OCI-M2 (cell line): ENCODE results near the gene RAB3GAP2.
"Not testable (repeated sequence)": the region's sequence is repeated elsewhere in the genome, so short reads cannot be mapped to it uniquely, and the experiment has no call there.

Experiments
- DNase-seq: peaks from one replicate; lab custom pipeline; 2025; ENCODE audit not compliant: unreplicated experiment; lab: John Stamatoyannopoulos, UW

Gene RAB3GAP2

GRCh38 chr1:220243947-220244346 lies 28.3 kb downstream of the RAB3GAP2 start:
- no peak for DNase-seq

GRCh38 chr1:220241072-220241663 lies 31.1 kb downstream of the RAB3GAP2 start:
- DNase-seq: no peak

- no peak for DNase-seq
Measured at GRCh38 chr1:220239966-220240365, 32.3 kb downstream of the RAB3GAP2 start.

GRCh38 chr1:220239213-220239612 lies 33.0 kb downstream of the RAB3GAP2 start:
- no peak for DNase-seq

DNA sequence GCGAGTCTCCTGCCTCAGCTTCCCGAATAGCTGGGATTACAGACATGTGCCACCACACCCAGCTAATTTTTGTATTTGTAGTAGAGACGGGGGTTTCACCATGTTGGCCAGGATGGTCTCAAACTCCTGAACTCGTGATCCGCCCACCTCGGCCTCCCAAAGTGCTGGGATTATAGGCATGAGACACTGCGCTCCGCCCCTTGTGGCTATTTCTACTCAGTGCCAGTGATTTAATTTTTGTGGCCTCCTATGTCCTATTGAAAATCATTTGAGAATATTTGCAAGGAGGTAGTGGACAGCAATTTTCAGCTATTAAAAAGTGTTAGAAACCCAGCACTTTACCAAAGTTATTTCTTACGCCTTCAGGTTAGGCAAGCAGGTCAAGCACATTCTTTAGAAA lies 36.0 kb downstream of the RAB3GAP2 start:
- not testable (repeated sequence) for DNase-seq

DNA sequence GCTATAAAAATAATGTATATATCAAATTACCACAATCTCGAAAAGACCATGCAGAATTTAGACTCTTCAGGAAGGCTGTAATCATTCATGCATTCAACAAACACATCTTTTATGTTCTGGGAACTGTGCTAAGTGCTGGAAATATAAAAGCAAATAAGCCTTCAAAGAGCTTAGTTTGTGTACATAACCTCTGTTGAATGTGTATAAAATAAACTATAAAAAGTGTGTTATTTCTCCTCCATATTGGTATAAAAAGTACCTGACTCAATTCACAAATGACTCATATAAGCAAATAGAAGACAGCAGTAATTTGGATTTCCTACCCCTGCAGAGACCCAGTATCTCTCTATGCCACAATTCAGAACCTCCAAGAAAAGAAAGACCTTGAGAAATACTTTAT lies 36.8 kb downstream of the RAB3GAP2 start:
- no peak for DNase-seq

DNA sequence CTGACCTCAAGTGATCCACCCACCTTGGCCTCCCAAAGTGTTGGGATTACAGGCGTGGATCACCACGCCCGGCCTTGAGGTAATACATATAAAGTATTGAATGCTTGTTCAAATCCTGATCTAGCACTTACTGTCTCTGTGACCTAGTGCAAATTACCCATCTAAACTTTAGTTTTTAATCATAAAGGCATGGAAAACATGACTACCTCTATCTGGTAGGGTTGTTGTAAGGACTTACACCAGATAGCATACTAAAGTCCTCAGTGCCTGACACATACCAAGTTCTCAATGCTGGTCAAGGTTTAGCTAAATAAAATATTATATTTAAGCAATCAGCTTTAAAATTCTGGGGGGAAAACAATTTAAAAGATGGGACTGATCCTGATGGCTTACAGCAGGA lies 38.3 kb downstream of the RAB3GAP2 start:
- DNase-seq: no peak

DNA sequence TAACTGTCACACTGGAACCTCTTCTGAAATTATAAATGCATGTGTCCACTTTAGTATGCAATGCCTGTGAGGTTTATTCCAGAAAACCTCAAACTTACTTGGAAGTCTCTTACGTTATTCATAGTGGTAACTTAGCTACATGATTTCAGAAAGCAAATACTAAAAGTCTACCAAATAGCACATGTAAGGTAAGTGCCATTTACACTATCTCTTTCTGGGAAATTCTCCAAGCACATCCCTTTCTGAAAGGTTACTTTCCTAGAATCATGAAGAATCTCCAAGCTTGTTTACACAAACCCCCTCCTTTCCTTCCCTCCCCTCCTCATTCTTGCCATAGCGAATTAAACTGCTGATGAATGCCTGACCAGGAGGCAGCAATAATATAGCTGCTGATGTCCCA lies 42.5 kb downstream of the RAB3GAP2 start:
- DNase-seq: no peak

GRCh38 chr1:220227393-220227792 lies 44.9 kb downstream of the RAB3GAP2 start:
- DNase-seq: no peak

GRCh38 chr1:220226752-220227151 lies 45.5 kb downstream of the RAB3GAP2 start:
- no peak for DNase-seq

DNA sequence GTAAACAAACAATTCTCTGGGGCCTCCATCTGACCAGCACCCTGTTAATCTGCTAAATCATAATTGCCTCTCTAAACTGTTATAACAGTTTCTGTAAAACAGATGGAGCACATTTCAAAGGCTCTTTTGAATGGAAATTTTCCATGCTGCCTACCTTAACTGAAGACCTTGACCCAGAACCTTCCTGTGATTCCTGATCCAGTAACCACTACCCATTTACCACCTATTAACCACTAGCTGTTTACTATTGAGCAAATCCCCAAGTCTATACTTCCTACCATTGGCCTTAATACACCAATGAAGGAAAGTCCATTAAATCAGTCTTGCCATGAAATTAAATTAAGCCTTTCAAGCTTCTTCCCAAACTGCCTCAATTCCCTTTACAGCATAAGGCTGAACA lies 46.3 kb downstream of the RAB3GAP2 start:
- DNase-seq: no peak

DNA sequence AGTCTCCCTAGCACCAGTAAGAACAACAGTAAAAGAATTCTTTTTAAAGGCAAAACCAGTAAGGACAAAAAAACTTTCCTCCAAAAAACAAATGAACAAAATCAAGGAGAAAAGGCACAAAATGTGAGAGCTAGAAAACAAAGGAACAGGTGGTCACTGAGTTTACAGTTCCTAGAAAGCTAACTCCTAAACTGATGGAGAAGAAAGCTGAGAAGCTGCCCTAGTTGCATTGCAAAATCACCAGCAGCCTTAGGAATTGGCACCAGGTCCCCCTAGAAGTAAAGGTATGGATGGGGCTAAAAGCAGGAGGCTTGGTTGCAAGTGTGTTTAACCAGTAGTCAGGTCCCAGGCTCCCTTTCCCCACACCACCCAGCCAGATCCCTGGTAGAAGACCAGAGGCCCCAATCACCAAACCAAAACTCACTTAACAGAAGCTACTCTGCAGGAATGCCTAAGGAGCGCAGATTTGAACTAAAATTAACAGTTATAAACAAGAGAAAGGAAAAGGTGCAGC lies 47.6 kb downstream of the RAB3GAP2 start:
- no peak for DNase-seq

DNA sequence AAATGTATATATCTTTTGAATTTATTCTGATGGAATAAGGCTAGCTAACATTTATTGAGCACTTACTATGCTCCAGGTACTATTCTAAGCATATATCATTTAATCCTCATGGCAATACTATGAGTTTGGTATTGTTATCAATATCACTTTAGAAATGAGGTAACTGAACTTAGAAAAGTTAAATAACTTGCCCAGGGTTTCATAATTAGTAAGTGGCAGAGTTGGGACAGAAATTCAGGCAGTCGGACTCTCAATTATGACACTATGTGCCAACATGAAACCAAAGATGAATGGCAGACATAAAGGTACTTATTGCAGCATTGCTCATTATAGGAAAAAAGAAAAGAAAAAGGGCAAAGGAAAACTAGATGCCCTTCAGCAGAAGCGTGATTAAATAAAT lies 48.2 kb downstream of the RAB3GAP2 start:
- no peak for DNase-seq

GRCh38 chr1:220222939-220223338 lies 49.3 kb downstream of the RAB3GAP2 start:
- no peak for DNase-seq

GRCh38 chr1:220221670-220222069 lies 50.6 kb downstream of the RAB3GAP2 start:
- DNase-seq: no peak

- no peak for DNase-seq
Measured at GRCh38 chr1:220221269-220221668, 51.0 kb downstream of the RAB3GAP2 start.

DNA sequence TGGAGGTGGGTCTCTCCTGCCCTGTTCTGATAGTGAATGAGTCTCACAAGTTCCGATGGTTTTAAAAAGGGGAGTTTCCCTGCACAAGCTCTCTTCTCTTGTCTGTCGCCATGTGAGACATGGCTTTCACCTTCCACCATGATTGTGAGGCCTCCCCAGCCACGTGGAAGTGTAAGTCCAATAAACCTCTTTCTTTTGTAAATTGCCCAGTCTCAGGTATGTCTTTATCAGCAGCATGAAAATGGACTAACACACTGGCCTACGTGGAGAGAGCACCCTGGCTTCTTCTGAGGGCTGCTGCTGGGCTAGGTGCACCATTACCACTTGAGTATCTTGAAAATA lies 51.6 kb downstream of the RAB3GAP2 start:
- DNase-seq: not testable (repeated sequence)

GRCh38 chr1:220219865-220220698 lies 52.2 kb downstream of the RAB3GAP2 start:
- DNase-seq: no peak

DNA sequence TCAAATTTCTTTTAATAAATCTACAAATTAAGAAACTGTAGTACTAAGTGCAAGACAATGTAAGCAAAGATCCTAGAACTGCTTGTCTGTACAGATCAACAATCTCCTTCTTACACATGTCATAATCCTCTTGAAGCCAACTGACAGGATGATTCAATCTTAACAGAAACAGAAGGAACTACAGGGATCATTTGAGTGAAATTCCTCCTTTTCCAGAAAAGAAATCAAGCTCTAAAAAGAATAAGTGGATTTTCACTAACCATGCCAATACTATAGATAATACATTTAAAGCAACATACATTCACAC lies 53.2 kb downstream of the RAB3GAP2 start:
- DNase-seq: no peak

DNA sequence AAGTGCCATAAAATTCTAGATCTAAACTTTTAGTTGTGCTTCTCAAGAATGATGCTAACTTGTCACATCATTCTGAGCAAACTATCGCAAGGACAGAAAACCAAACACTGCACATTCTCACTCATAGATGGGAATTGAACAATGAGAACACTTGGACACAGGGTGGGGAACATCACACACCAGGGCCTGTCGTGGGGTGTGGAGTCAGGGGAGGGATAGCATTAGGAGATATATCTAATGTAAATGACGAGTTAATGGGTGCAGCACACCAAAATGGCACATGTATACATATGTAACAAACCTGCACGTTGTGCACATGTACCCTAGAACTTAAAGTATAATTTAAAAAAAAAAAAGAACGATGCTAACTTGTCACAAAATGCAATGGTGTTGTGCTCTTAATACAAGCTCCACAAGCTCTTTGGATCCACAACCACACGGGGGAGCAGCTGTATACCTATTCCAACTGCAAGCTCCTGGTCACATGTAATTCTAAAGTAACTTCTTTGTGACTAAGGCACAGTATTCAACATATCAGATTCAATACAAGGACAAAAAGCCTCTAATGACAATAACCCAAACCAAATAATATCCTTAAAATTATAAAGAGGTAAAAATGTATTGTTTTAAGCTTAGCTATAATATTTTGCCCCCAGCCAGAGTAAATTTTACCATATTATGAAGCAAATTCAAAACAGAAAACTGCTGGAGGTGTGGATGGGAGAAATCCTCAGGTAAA lies 53.7 kb downstream of the RAB3GAP2 start:
- DNase-seq: not testable (repeated sequence)

DNA sequence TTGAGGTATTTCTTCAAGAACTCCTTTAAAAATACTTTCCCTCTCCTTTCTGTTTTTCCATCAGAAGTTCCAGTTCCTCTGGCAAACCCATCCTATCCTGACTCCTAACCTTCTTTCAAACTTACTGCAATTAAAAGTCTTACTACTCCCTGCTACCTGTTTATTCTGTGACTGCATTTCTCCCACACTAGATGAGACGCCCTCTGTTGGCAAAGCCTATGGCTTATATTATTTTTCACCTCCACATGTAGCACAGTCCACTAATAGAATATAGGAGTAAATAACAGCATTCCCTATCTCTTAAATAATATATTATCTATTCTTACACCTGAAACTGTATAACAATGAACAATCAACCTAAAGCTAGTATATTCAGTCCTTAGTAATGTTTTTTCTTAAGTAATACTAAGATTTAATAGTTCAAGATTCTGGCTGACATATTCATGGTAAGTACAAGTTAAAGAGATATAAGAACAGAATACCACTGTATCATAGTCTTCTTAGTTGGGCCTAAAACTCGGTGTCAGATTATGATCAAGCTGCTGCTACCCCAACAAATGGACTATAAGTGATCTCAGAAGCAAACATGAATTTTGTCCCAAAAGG lies 54.8 kb downstream of the RAB3GAP2 start:
- no peak for DNase-seq
